Measurements from ENCODE around the gene CITED4. TPM values are rescaled to one million over a fixed set of nuclear protein-coding genes. Genes with fewer than 3 reads are reported as not detected.

CITED4 gene
- total RNA-seq, 1 donor from 2014 or later = 7.1 TPM

- H3K4me3 ChIP-seq (ENCODE audit: insufficient read depth, low read depth, low read length) = no peak overlapping the region
- Mint-ChIP-seq H3K36me3 (ENCODE audit: low read depth, unreplicated experiment) (no peaks in the 10 kb centered on the region), H3K27ac (ENCODE audit: unreplicated experiment) (peak overlapping the region; percentile 91), H3K27me3 (ENCODE audit: low read depth, unreplicated experiment) (peaks cover 2% of the 10 kb centered on the region), H3K4me3 (ENCODE audit: unreplicated experiment) (no peak overlapping the region), H3K9me3 (ENCODE audit: unreplicated experiment) (peaks cover 4% of the 10 kb centered on the region), H3K4me1 (ENCODE audit: low read depth, unreplicated experiment) (peaks cover 34% of the 10 kb centered on the region)
- H4K20me1 ChIP-seq (ENCODE audit: insufficient read depth, low read length) = no peaks in the 10 kb centered on the region
- peak overlapping the region; percentile 58 for H3K27ac ChIP-seq (ENCODE audit: low read depth, low read length)
- H3K4me1 ChIP-seq (ENCODE audit: insufficient read depth, low read length) = peaks cover 42% of the 10 kb centered on the region
- peak overlapping the region; percentile 69 for H2AFZ ChIP-seq (ENCODE audit: low read depth, low read length)
- H3K79me2 ChIP-seq (ENCODE audit: insufficient read depth, low read length) = no peaks in the 10 kb centered on the region
- no peak for FAIRE-seq
- H3K4me2 ChIP-seq (ENCODE audit: low read length) = peak overlapping the region; percentile 31
- H3K9me3 ChIP-seq (ENCODE audit: insufficient read depth, low read depth, low read length) = peaks cover 3% of the 10 kb centered on the region
- peak; percentile 91 for DNase-seq (ENCODE audit: low read depth)
- H3K36me3 ChIP-seq (ENCODE audit: insufficient read depth, low read length) = no peaks in the 10 kb centered on the region
- peak overlapping the region; percentile 37 for H3K9ac ChIP-seq (ENCODE audit: low read length)
- H3K27me3 ChIP-seq (ENCODE audit: insufficient read depth, low read length) = no peaks in the 10 kb centered on the region
- TF ChIP-seq, protein P1, sequence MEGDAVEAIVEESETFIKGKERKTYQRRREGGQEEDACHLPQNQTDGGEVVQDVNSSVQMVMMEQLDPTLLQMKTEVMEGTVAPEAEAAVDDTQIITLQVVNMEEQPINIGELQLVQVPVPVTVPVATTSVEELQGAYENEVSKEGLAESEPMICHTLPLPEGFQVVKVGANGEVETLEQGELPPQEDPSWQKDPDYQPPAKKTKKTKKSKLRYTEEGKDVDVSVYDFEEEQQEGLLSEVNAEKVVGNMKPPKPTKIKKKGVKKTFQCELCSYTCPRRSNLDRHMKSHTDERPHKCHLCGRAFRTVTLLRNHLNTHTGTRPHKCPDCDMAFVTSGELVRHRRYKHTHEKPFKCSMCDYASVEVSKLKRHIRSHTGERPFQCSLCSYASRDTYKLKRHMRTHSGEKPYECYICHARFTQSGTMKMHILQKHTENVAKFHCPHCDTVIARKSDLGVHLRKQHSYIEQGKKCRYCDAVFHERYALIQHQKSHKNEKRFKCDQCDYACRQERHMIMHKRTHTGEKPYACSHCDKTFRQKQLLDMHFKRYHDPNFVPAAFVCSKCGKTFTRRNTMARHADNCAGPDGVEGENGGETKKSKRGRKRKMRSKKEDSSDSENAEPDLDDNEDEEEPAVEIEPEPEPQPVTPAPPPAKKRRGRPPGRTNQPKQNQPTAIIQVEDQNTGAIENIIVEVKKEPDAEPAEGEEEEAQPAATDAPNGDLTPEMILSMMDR (IDR thresholded peaks at IDR 0.05; ENCODE audit: insufficient read depth, low read depth, low read length) = no peak
- no peak for TF ChIP-seq EZH2 (IDR thresholded peaks at IDR 0.05; ENCODE audit: insufficient read depth, low read length)
Observed at GRCh38 chr1:40877698-40878097, 15.5 kb upstream of the CITED4 start.

DNA sequence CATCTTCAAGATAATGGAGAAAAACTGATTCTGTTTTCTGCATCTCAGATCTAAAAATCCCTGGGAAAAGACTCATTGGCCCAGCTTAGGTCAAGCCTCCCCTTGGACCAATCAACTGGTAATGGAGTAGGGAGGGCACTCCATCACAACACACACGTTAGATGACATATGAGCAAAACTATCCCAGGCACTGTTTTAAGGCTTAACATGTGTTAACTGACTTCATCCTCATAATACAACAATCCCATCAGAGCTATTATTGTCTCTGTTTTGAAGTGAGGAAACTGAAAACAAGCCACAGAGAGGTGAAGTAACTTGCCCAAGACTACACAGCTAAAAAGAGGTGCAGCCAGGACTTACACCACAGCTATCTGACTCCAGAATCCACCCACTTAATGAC lies 14.7 kb upstream of the CITED4 start:
- Histone ChIP-seq H3K4me1 (ENCODE audit: insufficient read depth, low read length) (peaks cover 42% of the 10 kb centered on the region), H4K20me1 (ENCODE audit: insufficient read depth, low read length) (no peaks in the 10 kb centered on the region), H2AFZ (ENCODE audit: low read depth, low read length) (no peak overlapping the region), H3K9ac (ENCODE audit: low read length) (peak overlapping the region; percentile 37), H3K36me3 (ENCODE audit: insufficient read depth, low read length) (no peaks in the 10 kb centered on the region), H3K27me3 (ENCODE audit: insufficient read depth, low read length) (no peaks in the 10 kb centered on the region), H3K9me3 (ENCODE audit: insufficient read depth, low read depth, low read length) (peaks cover 3% of the 10 kb centered on the region), H3K27ac (ENCODE audit: low read depth, low read length) (peak overlapping the region; percentile 58), H3K79me2 (ENCODE audit: insufficient read depth, low read length) (no peaks in the 10 kb centered on the region), H3K4me3 (ENCODE audit: insufficient read depth, low read depth, low read length) (no peak overlapping the region), H3K4me2 (ENCODE audit: low read length) (peak overlapping the region; percentile 31)
- H3K36me3 Mint-ChIP-seq (ENCODE audit: low read depth, unreplicated experiment) = no peaks in the 10 kb centered on the region
- H3K4me1 Mint-ChIP-seq (ENCODE audit: low read depth, unreplicated experiment) = peaks cover 35% of the 10 kb centered on the region
- no peak for TF ChIP-seq EZH2 (IDR thresholded peaks at IDR 0.05; ENCODE audit: insufficient read depth, low read length)
- TF ChIP-seq, protein P1 (IDR thresholded peaks at IDR 0.05; ENCODE audit: insufficient read depth, low read depth, low read length) = no peak
- peaks cover 4% of the 10 kb centered on the region for H3K9me3 Mint-ChIP-seq (ENCODE audit: unreplicated experiment)
- DNase-seq (ENCODE audit: low read depth) (peak; percentile 46), FAIRE-seq (no peak)
- H3K4me3 Mint-ChIP-seq (ENCODE audit: unreplicated experiment) = no peak overlapping the region
- peak overlapping the region; percentile 91 for H3K27ac Mint-ChIP-seq (ENCODE audit: unreplicated experiment)
- peaks cover 2% of the 10 kb centered on the region for H3K27me3 Mint-ChIP-seq (ENCODE audit: low read depth, unreplicated experiment)

DNA sequence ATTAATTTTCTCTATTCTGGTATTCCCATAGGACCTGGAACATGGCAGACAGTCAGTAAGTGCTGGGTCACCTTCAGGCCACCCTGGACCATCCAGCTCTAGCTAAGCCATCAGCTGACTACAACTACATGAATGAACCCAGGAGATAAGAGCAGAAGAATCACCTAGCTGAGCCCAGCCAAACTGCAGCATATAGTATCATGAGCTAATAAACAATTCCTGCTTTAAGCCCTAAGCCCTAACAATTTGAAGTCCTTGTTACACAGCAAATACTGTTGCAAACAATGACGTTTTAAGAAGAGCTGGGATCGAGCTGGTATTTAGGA lies 14.2 kb upstream of the CITED4 start:
- Mint-ChIP-seq H3K27me3 (ENCODE audit: low read depth, unreplicated experiment) (peaks cover 2% of the 10 kb centered on the region), H3K9me3 (ENCODE audit: unreplicated experiment) (peaks cover 5% of the 10 kb centered on the region), H3K27ac (ENCODE audit: unreplicated experiment) (peak overlapping the region; percentile 21), H3K36me3 (ENCODE audit: low read depth, unreplicated experiment) (no peaks in the 10 kb centered on the region), H3K4me3 (ENCODE audit: unreplicated experiment) (no peak overlapping the region), H3K4me1 (ENCODE audit: low read depth, unreplicated experiment) (peaks cover 35% of the 10 kb centered on the region)
- Histone ChIP-seq H3K27ac (ENCODE audit: low read depth, low read length) (peak overlapping the region; percentile 54), H3K9ac (ENCODE audit: low read length) (no peak overlapping the region), H3K4me2 (ENCODE audit: low read length) (no peak overlapping the region), H3K27me3 (ENCODE audit: insufficient read depth, low read length) (no peaks in the 10 kb centered on the region), H3K4me1 (ENCODE audit: insufficient read depth, low read length) (peaks cover 42% of the 10 kb centered on the region), H3K36me3 (ENCODE audit: insufficient read depth, low read length) (no peaks in the 10 kb centered on the region), H4K20me1 (ENCODE audit: insufficient read depth, low read length) (no peaks in the 10 kb centered on the region), H2AFZ (ENCODE audit: low read depth, low read length) (no peak overlapping the region), H3K9me3 (ENCODE audit: insufficient read depth, low read depth, low read length) (peaks cover 3% of the 10 kb centered on the region), H3K4me3 (ENCODE audit: insufficient read depth, low read depth, low read length) (no peak overlapping the region), H3K79me2 (ENCODE audit: insufficient read depth, low read length) (no peaks in the 10 kb centered on the region)
- no peak for TF ChIP-seq EZH2 (IDR thresholded peaks at IDR 0.05; ENCODE audit: insufficient read depth, low read length)
- TF ChIP-seq, protein P1 (IDR thresholded peaks at IDR 0.05; ENCODE audit: insufficient read depth, low read depth, low read length) = no peak
- DNase-seq (ENCODE audit: low read depth) (no peak), FAIRE-seq (no peak)
